Nephron progenitor cell (in vitro differentiated cells): ENCODE data around the gene MEIOC.
"Not testable (repeated sequence)": the region's sequence is repeated elsewhere in the genome, so short reads cannot be mapped to it uniquely, and the experiment has no call there.

Source experiments
- DNase-seq: peaks from one replicate; pipeline ENCODE4 v3.0.0; 2021
- H3K27ac Mint-ChIP-seq: 2 replicates; pipeline ENCODE4 v1.8.0; 2021; ENCODE audit warnings: mild to moderate bottlenecking, moderate library complexity, mixed read lengths
- H3K27me3 Mint-ChIP-seq: 2 replicates; pipeline ENCODE4 v1.8.0; 2021; ENCODE audit warnings: mild to moderate bottlenecking, low read depth, mixed read lengths; ENCODE audit not compliant: poor library complexity
- H3K36me3 Mint-ChIP-seq: 2 replicates; pipeline ENCODE4 v1.8.0; 2021; ENCODE audit warnings: low read depth, mixed read lengths
- H3K4me1 Mint-ChIP-seq: 2 replicates; pipeline ENCODE4 v1.8.0; 2021; ENCODE audit warnings: mixed read lengths
- H3K4me3 Mint-ChIP-seq: 2 replicates; pipeline ENCODE4 v1.8.0; 2021; ENCODE audit warnings: mild to moderate bottlenecking, moderate library complexity, mixed read lengths
- H3K9me3 Mint-ChIP-seq: 2 replicates; pipeline ENCODE4 v1.8.0; 2021; ENCODE audit warnings: mild to moderate bottlenecking, moderate library complexity, mixed read lengths
- CTCF ChIP-seq: fragments of 200-600 bp; sonication (generic); IDR thresholded peaks from 2 replicates; pipeline ENCODE4 v1.5.0; 2021; ENCODE audit warnings: antibody characterized with exemption

Gene MEIOC

GRCh38 chr17:44610871-44611270, 45.4 kb upstream of the MEIOC start:
- TF ChIP-seq CTCF: no peak
- no peak for DNase-seq
- peak overlapping the region; percentile 96 for H3K27ac Mint-ChIP-seq
- peaks cover 4% of the 10 kb centered on the region for H3K27me3 Mint-ChIP-seq
- no peaks in the 10 kb centered on the region for H3K9me3 Mint-ChIP-seq
- H3K4me1 Mint-ChIP-seq: peaks cover 76% of the 10 kb centered on the region
- H3K4me3 Mint-ChIP-seq: no peak overlapping the region
- no peaks in the 10 kb centered on the region for H3K36me3 Mint-ChIP-seq

- DNase-seq: no peak
- peaks cover 64% of the 10 kb centered on the region for H3K4me1 Mint-ChIP-seq
- H3K27me3 Mint-ChIP-seq: peaks cover 8% of the 10 kb centered on the region
- no peak overlapping the region for H3K4me3 Mint-ChIP-seq
- H3K36me3 Mint-ChIP-seq: no peaks in the 10 kb centered on the region
- H3K9me3 Mint-ChIP-seq: no peaks in the 10 kb centered on the region
- H3K27ac Mint-ChIP-seq: no peak overlapping the region
- TF ChIP-seq CTCF: no peak
Observed at GRCh38 chr17:44614862-44615261, 41.4 kb upstream of the MEIOC start.

- not testable (repeated sequence) for H3K9me3 Mint-ChIP-seq, DNase-seq, H3K36me3 Mint-ChIP-seq, H3K4me3 Mint-ChIP-seq, H3K27ac Mint-ChIP-seq
- Mint-ChIP-seq H3K4me1 (peaks cover 44% of the 10 kb centered on the region), H3K27me3 (peaks cover 16% of the 10 kb centered on the region)
Observed at GRCh38 chr17:44618652-44619051, 37.6 kb upstream of the MEIOC start.

- Mint-ChIP-seq H3K27ac (no peak overlapping the region), H3K36me3 (no peaks in the 10 kb centered on the region), H3K27me3 (peaks cover 11% of the 10 kb centered on the region), H3K4me3 (no peak overlapping the region), H3K9me3 (no peaks in the 10 kb centered on the region), H3K4me1 (peaks cover 47% of the 10 kb centered on the region)
- no peak for DNase-seq
- no peak for TF ChIP-seq CTCF
Observed at GRCh38 chr17:44623070-44623725, 33.1 kb upstream of the MEIOC start.

- peak overlapping the region; percentile 68 for H3K4me3 Mint-ChIP-seq
- peak overlapping the region; percentile 99 for H3K27ac Mint-ChIP-seq
- peaks cover 59% of the 10 kb centered on the region for H3K4me1 Mint-ChIP-seq
- peaks cover 12% of the 10 kb centered on the region for H3K27me3 Mint-ChIP-seq
- DNase-seq: no peak
- H3K9me3 Mint-ChIP-seq: no peaks in the 10 kb centered on the region
- H3K36me3 Mint-ChIP-seq: no peaks in the 10 kb centered on the region
- TF ChIP-seq CTCF: no peak
Observed at GRCh38 chr17:44627513-44628242, 28.6 kb upstream of the MEIOC start.

- DNase-seq: peak; percentile 87
- Mint-ChIP-seq H3K4me3 (peak overlapping the region; percentile 68), H3K9me3 (no peaks in the 10 kb centered on the region), H3K27ac (peak overlapping the region; percentile 99), H3K27me3 (peaks cover 12% of the 10 kb centered on the region), H3K4me1 (peaks cover 59% of the 10 kb centered on the region), H3K36me3 (no peaks in the 10 kb centered on the region)
- no peak for TF ChIP-seq CTCF
Observed at GRCh38 chr17:44628243-44629188, 27.8 kb upstream of the MEIOC start.
